ENCODE data around the gene SOAT1. TPM values are rescaled to one million over a fixed set of nuclear protein-coding genes. Genes with fewer than 3 reads are reported as not detected.
"Not testable (repeated sequence)": the region's sequence is repeated elsewhere in the genome, so short reads cannot be mapped to it uniquely, and the experiment has no call there.

Gene SOAT1
- total RNA-seq, 3 donors from 2014 or later (not counting 1 experiment from before 2014, with no cell fraction given) = 36.9 to 57.9 (median 51.3) TPM

DNA sequence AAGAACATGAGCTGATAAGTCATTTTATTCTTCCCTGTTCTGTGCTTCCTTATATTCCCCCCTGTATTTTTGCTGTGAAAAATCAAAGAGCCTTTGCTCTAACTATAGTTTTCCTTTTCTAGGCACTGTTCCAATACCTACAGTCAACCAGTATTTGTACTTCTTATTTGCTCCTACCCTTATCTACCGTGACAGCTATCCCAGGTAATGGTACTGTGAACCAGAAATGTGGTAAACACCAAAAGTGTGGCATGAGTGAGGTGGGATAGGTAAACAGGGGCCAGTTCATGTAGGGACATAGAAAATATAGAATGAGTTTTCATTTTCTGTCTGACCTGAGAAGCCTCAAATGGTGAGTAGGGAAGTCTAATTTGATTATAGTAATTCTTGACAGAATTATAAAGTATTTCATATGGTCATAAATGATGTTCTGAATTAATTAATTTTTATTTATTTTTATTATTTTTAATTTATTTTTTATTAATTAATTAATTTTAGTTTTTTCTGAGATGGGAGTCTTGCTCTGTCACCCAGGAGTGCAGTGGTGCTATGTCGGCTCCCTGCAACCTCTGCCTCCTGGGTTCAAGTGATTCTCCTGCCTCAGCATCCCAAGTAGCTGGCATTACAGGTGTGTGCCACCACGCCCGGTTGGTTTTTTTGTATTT lies 49.3 kb downstream of the SOAT1 start:
- ATAC-seq = no peak
- H3K9me3 ChIP-seq (ENCODE audit: control insufficient read depth, insufficient read depth, low read length) = no peaks in the 10 kb centered on the region
- H3K9me3 Mint-ChIP-seq = no peaks in the 10 kb centered on the region
- no peak overlapping the region for H3K27ac Mint-ChIP-seq
- H3K27ac ChIP-seq (ENCODE audit: low read length) = no peak overlapping the region
- intact Hi-C loops (cut with micrococcal nuclease) = no loop called here
- no peak for DNase-seq
- 100% methylated on average over 4 of the region's 4 CpGs for WGBS (ENCODE audit: insufficient coverage)
- TF ChIP-seq, protein P1, sequence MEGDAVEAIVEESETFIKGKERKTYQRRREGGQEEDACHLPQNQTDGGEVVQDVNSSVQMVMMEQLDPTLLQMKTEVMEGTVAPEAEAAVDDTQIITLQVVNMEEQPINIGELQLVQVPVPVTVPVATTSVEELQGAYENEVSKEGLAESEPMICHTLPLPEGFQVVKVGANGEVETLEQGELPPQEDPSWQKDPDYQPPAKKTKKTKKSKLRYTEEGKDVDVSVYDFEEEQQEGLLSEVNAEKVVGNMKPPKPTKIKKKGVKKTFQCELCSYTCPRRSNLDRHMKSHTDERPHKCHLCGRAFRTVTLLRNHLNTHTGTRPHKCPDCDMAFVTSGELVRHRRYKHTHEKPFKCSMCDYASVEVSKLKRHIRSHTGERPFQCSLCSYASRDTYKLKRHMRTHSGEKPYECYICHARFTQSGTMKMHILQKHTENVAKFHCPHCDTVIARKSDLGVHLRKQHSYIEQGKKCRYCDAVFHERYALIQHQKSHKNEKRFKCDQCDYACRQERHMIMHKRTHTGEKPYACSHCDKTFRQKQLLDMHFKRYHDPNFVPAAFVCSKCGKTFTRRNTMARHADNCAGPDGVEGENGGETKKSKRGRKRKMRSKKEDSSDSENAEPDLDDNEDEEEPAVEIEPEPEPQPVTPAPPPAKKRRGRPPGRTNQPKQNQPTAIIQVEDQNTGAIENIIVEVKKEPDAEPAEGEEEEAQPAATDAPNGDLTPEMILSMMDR (IDR thresholded peaks at IDR 0.05) = no peak
- no peaks in the 10 kb centered on the region for H3K27me3 ChIP-seq (ENCODE audit: control insufficient read depth, insufficient read depth, low read length)
- no peaks in the 10 kb centered on the region for H3K27me3 Mint-ChIP-seq (ENCODE audit: low read depth in 2 of 2)
- H3K36me3 ChIP-seq (ENCODE audit: control insufficient read depth, insufficient read depth, low read length) = peaks cover 65% of the 10 kb centered on the region
- no peaks in the 10 kb centered on the region for H3K4me1 ChIP-seq (ENCODE audit: control insufficient read depth, insufficient read depth, low read length)
- H3K4me1 Mint-ChIP-seq = no peaks in the 10 kb centered on the region
- peaks cover 28% of the 10 kb centered on the region for H3K36me3 Mint-ChIP-seq
- H3K4me3 Mint-ChIP-seq = no peak overlapping the region
- no peak overlapping the region for H3K4me3 ChIP-seq (ENCODE audit: low read length)

DNA sequence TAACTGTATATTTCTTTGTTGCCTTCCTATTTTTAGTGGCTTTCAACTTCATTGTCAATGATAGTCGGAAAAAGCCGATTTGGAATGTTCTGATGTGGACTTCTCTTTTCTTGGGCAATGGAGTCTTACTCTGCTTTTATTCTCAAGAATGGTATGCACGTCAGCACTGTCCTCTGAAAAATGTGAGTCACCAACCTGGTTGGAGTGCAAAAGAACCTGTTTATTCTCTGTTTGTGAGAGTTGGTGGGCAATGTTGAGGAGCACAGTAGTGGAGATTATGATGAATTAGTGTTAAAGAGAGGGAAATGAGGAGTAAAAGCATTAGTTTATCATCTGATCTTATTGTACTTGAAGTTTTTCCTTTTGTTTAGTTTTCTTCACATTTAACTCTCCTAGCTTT lies 57.7 kb downstream of the SOAT1 start:
- H3K27me3 Mint-ChIP-seq (ENCODE audit: low read depth in 2 of 2) = no peaks in the 10 kb centered on the region
- intact Hi-C loops (cut with micrococcal nuclease) = no loop called here

DNA sequence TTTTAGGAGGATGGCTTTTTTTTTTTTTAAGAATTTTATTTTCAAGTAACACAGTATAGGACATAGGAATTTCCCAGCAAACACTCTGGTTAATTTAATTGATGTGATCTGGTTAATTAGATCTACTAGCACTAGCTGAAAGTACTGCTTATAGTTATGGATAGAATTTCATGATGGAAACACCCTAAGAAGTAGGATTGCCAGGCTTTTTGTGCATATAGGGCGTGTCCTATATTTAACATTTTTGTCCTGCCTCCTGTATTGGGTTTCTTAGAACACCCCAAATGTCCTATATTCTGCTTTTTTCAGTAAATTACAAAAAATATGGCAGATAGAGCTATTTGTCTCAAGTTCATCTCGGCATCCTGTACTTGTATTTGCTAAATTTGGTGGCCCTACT lies 58.6 kb downstream of the SOAT1 start:
- Histone ChIP-seq H3K4me1 (ENCODE audit: control insufficient read depth, insufficient read depth, low read length) (peaks cover 4% of the 10 kb centered on the region), H3K27me3 (ENCODE audit: control insufficient read depth, insufficient read depth, low read length) (no peaks in the 10 kb centered on the region), H3K27ac (ENCODE audit: low read length) (no peak overlapping the region), H3K9me3 (ENCODE audit: control insufficient read depth, insufficient read depth, low read length) (no peaks in the 10 kb centered on the region), H3K4me3 (ENCODE audit: low read length) (no peak overlapping the region), H3K36me3 (ENCODE audit: control insufficient read depth, insufficient read depth, low read length) (peaks cover 56% of the 10 kb centered on the region)
- TF ChIP-seq, protein P1 (IDR thresholded peaks at IDR 0.05) = no peak
- Mint-ChIP-seq H3K4me1 (peaks cover 9 to 14% of the 10 kb centered on the region in 2 donors), H3K27me3 (ENCODE audit: low read depth in 2 of 2) (no peaks in the 10 kb centered on the region), H3K36me3 (peaks cover 22% of the 10 kb centered on the region), H3K9me3 (no peaks in the 10 kb centered on the region), H3K4me3 (no peak overlapping the region), H3K27ac (peak overlapping the region in 1 of 2 donors; percentile 4)
- 94% methylated on average over 2 of the region's 2 CpGs for WGBS (ENCODE audit: insufficient coverage)
- intact Hi-C loops (cut with micrococcal nuclease) = no loop called here
- no peak for DNase-seq
- ATAC-seq = no peak

More for the DNA sequence above, 57.7 kb downstream of the SOAT1 start:
- DNase-seq (no peak), ATAC-seq (no peak)
- TF ChIP-seq, protein P1 (IDR thresholded peaks at IDR 0.05) = no peak
- Histone ChIP-seq H3K4me3 (ENCODE audit: low read length) (no peak overlapping the region), H3K27ac (ENCODE audit: low read length) (no peak overlapping the region), H3K36me3 (ENCODE audit: control insufficient read depth, insufficient read depth, low read length) (peaks cover 61% of the 10 kb centered on the region), H3K9me3 (ENCODE audit: control insufficient read depth, insufficient read depth, low read length) (no peaks in the 10 kb centered on the region), H3K4me1 (ENCODE audit: control insufficient read depth, insufficient read depth, low read length) (peaks cover 4% of the 10 kb centered on the region), H3K27me3 (ENCODE audit: control insufficient read depth, insufficient read depth, low read length) (no peaks in the 10 kb centered on the region)
- peaks cover 22% of the 10 kb centered on the region for H3K36me3 Mint-ChIP-seq
- peak overlapping the region; percentile 12 to 61 for H3K27ac Mint-ChIP-seq
- 97% methylated on average over 3 of the region's 3 CpGs for WGBS (ENCODE audit: insufficient coverage)
- H3K9me3 Mint-ChIP-seq = no peaks in the 10 kb centered on the region
- no peak overlapping the region for H3K4me3 Mint-ChIP-seq
- peaks cover 9 to 14% of the 10 kb centered on the region in 2 donors for H3K4me1 Mint-ChIP-seq

DNA sequence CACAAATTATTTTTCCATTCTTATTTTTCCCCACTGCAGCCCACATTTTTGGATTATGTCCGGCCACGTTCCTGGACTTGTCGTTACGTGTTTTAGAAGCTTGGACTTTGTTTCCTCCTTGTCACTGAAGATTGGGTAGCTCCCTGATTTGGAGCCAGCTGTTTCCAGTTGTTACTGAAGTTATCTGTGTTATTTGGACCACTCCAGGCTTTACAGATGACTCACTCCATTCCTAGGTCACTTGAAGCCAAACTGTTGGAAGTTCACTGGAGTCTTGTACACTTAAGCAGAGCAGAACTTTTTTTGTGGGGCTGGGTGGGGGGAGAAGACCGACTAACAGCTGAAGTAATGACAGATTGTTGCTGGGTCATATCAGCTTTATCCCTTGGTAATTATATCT lies 59.9 kb downstream of the SOAT1 start:
- Histone ChIP-seq H3K4me1 (ENCODE audit: control insufficient read depth, insufficient read depth, low read length) (peaks cover 4% of the 10 kb centered on the region), H3K27ac (ENCODE audit: low read length) (no peak overlapping the region), H3K36me3 (ENCODE audit: control insufficient read depth, insufficient read depth, low read length) (peaks cover 46% of the 10 kb centered on the region), H3K4me3 (ENCODE audit: low read length) (no peak overlapping the region), H3K9me3 (ENCODE audit: control insufficient read depth, insufficient read depth, low read length) (no peaks in the 10 kb centered on the region), H3K27me3 (ENCODE audit: control insufficient read depth, insufficient read depth, low read length) (no peaks in the 10 kb centered on the region)
- intact Hi-C loops (cut with micrococcal nuclease) = no loop called here
- TF ChIP-seq, protein P1 (IDR thresholded peaks at IDR 0.05) = no peak
- Mint-ChIP-seq H3K4me3 (no peak overlapping the region), H3K36me3 (peaks cover 20% of the 10 kb centered on the region), H3K27me3 (ENCODE audit: low read depth in 2 of 2) (no peaks in the 10 kb centered on the region), H3K9me3 (no peaks in the 10 kb centered on the region), H3K27ac (no peak overlapping the region), H3K4me1 (peaks cover 9 to 14% of the 10 kb centered on the region in 2 donors)
- WGBS (ENCODE audit: insufficient coverage) = 98% methylated on average over 5 of the region's 5 CpGs
- DNase-seq = no peak
- ATAC-seq = no peak

DNA sequence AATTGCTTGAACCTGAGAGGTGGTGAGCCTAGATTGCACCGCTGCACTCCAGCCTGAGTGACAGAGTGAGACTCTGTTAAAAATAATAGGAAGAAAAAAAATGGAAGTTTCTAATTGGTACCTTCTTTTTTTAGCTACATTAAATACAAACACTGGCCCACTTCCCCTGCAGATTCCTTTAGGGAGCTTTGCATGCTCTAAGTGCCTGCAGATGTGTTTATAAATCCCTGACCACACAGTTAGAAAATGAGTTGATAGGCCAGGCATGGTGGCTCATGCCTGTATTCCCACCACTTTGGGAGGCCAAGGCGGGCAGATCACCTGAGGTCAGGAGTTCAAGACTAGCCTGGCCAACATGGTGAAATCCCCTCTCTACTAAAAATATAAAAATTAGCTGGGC lies 68.0 kb downstream of the SOAT1 start:
- H3K27me3 ChIP-seq (ENCODE audit: control insufficient read depth, insufficient read depth, low read length); H3K4me3 Mint-ChIP-seq; H3K27ac ChIP-seq (ENCODE audit: low read length); H3K27me3 Mint-ChIP-seq (ENCODE audit: low read depth in 2 of 2); H3K36me3 Mint-ChIP-seq; H3K9me3 ChIP-seq (ENCODE audit: control insufficient read depth, insufficient read depth, low read length); H3K36me3 ChIP-seq (ENCODE audit: control insufficient read depth, insufficient read depth, low read length); intact Hi-C loops (cut with micrococcal nuclease); H3K27ac Mint-ChIP-seq; H3K9me3 Mint-ChIP-seq; H3K4me3 ChIP-seq (ENCODE audit: low read length); ATAC-seq; DNase-seq: not testable (repeated sequence)
- H3K4me1 ChIP-seq (ENCODE audit: control insufficient read depth, insufficient read depth, low read length) = peaks cover 10% of the 10 kb centered on the region
- WGBS (ENCODE audit: insufficient coverage) = 88% methylated on average over 2 of the region's 2 CpGs
- H3K4me1 Mint-ChIP-seq = peaks cover 7 to 10% of the 10 kb centered on the region in 2 donors

All from natural killer cell (primary cell).